Measurements from ENCODE around the gene FERMT2. TPM values are rescaled to one million over a fixed set of nuclear protein-coding genes. Genes with fewer than 3 reads are reported as not detected.

The FERMT2 gene
- total RNA-seq, 4 donors from 2014 or later, result 38.6 to 186 (median 62.7) TPM

DNA sequence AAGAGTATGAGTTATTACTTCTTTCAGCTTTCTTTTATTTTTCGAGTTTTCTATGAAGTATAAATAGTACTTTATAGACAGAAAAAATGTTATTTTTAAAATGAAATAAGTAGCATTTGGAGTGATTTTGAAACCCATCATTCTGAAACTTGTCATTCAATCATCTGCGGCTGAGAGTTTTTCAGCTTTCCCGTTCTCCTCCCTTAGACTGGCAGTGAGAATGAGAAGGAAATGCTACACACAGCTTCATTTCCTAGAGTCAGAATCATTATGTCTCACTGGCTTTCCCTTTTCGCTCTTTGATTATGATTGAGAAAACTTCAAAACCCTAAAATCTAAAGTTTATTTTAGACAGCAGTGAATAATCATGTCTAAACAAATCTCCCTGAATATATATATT lies 125.8 kb downstream of the FERMT2 start:
- Histone ChIP-seq H3K9me3 (no peaks in the 10 kb centered on the region), H3K4me3 (no peak overlapping the region), H3K36me3 (no peaks in the 10 kb centered on the region), H3K27ac (no peak overlapping the region), H3K27me3 (no peaks in the 10 kb centered on the region), H3K4me1 (peaks cover 0 to 4% (median 0%) of the 10 kb centered on the region in 4 donors)
- TF ChIP-seq POLR2AphosphoS5 (IDR thresholded peaks at IDR 0.05) (no peak), POLR2A (IDR thresholded peaks at IDR 0.05) (no peak), EP300 (IDR thresholded peaks at IDR 0.05; ENCODE audit: low read depth) (no peak)
- TF ChIP-seq, protein P1, sequence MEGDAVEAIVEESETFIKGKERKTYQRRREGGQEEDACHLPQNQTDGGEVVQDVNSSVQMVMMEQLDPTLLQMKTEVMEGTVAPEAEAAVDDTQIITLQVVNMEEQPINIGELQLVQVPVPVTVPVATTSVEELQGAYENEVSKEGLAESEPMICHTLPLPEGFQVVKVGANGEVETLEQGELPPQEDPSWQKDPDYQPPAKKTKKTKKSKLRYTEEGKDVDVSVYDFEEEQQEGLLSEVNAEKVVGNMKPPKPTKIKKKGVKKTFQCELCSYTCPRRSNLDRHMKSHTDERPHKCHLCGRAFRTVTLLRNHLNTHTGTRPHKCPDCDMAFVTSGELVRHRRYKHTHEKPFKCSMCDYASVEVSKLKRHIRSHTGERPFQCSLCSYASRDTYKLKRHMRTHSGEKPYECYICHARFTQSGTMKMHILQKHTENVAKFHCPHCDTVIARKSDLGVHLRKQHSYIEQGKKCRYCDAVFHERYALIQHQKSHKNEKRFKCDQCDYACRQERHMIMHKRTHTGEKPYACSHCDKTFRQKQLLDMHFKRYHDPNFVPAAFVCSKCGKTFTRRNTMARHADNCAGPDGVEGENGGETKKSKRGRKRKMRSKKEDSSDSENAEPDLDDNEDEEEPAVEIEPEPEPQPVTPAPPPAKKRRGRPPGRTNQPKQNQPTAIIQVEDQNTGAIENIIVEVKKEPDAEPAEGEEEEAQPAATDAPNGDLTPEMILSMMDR (IDR thresholded peaks at IDR 0.05), result no peak
- 51 to 60% methylated on average over 4 of the region's 4 CpGs for WGBS, 2 donors (ENCODE audit: low coverage in 1 of 2)
- DNase-seq, result no peak
- intact Hi-C loops (cut with DNase I; ENCODE audit: low total_unique reads) (no loop called here), in situ Hi-C loops (cut with MboI; ENCODE audit: low pct_ligation_motif_present in 1 of 4, low pct_unique_long_range_greater_than_20kb in 1 of 4, low sequenced_read_pairs in 3 of 4) (loop anchor here (10.0 to 25.0 kb wide), 4 partner anchors 130 to 237 kb away; partner anchors contain the start of gene FERMT2 (in 1 of the 4))

DNA sequence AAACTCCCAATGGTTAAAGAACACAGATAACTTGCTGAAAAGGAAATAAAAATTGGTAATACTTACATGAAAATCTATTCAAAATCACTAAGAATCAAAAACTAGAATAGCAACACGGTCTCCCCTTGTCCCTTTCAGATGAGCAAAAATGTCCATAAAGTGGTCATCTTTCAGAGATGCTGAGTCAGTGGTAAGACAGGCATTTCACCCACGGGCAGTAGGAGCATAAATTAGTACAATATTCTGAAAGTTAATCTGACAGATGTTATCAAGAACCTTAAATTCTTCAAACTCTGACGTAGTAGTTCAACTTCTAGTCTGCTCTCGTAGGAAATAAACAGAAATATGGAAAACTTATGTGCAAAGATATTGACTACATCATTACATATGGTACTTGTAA lies 126.4 kb downstream of the FERMT2 start:
- WGBS, 2 donors (ENCODE audit: low coverage in 1 of 2), result 33 to 34% methylated on average over 3 to 4 of the region's 4 CpGs
- DNase-seq, result no peak
- in situ Hi-C loops (cut with MboI; ENCODE audit: low pct_ligation_motif_present in 1 of 4, low pct_unique_long_range_greater_than_20kb in 1 of 4, low sequenced_read_pairs in 3 of 4), result loop anchor here (5.0 to 25.0 kb wide), 7 partner anchors 130 to 488 kb away; partner anchors contain the start of gene FERMT2 (in 1 of the 4)

DNA sequence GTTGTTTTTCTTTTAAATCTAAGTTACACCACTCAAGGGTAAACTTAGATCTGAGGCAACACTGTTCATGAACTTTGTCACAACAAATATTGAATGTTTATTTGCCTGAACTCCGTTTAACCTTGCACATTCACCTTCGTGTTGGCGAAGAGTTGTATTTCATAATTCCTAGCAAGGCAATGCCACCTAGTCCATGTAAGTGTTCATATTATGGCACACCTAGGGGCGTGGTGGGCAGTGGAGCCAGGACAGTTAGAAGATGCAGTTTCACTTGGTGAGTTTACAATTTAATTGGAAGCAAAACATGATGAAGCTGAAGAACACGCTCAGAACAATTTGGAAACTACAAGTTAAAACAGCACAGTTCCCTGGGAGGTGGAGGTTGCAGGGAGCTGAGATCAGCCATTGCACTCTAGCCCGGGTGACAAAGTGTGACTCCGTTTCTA lies 129.0 kb downstream of the FERMT2 start:
- DNase-seq, result no peak
- in situ Hi-C loops (cut with MboI; ENCODE audit: low pct_ligation_motif_present in 1 of 4, low pct_unique_long_range_greater_than_20kb in 1 of 4, low sequenced_read_pairs in 3 of 4), result loop anchor here (5.0 to 25.0 kb wide), 7 partner anchors 133 to 490 kb away; partner anchors contain the start of gene FERMT2 (in 1 of the 4)
- Histone ChIP-seq H3K4me1 (peaks cover 0 to 4% (median 0%) of the 10 kb centered on the region in 4 donors), H3K27me3 (no peaks in the 10 kb centered on the region), H3K4me3 (no peak overlapping the region), H3K36me3 (no peaks in the 10 kb centered on the region), H3K27ac (no peak overlapping the region), H3K9me3 (no peaks in the 10 kb centered on the region)
- TF ChIP-seq POLR2A (IDR thresholded peaks at IDR 0.05) (no peak), POLR2AphosphoS5 (IDR thresholded peaks at IDR 0.05) (no peak), EP300 (IDR thresholded peaks at IDR 0.05; ENCODE audit: low read depth) (no peak)
- TF ChIP-seq, protein P1 (IDR thresholded peaks at IDR 0.05), result no peak
- WGBS, 2 donors (ENCODE audit: low coverage in 1 of 2), result 47 to 60% methylated on average over 7 of the region's 7 CpGs
- intact Hi-C loops (cut with DNase I; ENCODE audit: low total_unique reads), result loop anchor here (2.0 to 5.0 kb wide), 2 partner anchors 141 to 235 kb away; no protein-coding TSS in a partner anchor

More for the DNA sequence above, 126.4 kb downstream of the FERMT2 start:
- Histone ChIP-seq H3K4me1 (peaks cover 0 to 4% (median 0%) of the 10 kb centered on the region in 4 donors), H3K27ac (no peak overlapping the region), H3K36me3 (no peaks in the 10 kb centered on the region), H3K4me3 (no peak overlapping the region), H3K9me3 (no peaks in the 10 kb centered on the region), H3K27me3 (no peaks in the 10 kb centered on the region)
- TF ChIP-seq POLR2A (IDR thresholded peaks at IDR 0.05) (no peak), POLR2AphosphoS5 (IDR thresholded peaks at IDR 0.05) (no peak), EP300 (IDR thresholded peaks at IDR 0.05; ENCODE audit: low read depth) (no peak)
- TF ChIP-seq, protein P1 (IDR thresholded peaks at IDR 0.05), result no peak
- intact Hi-C loops (cut with DNase I; ENCODE audit: low total_unique reads), result loop anchor here (5.0 kb wide), 1 partner anchor 233 kb away; no protein-coding TSS in a partner anchor

DNA sequence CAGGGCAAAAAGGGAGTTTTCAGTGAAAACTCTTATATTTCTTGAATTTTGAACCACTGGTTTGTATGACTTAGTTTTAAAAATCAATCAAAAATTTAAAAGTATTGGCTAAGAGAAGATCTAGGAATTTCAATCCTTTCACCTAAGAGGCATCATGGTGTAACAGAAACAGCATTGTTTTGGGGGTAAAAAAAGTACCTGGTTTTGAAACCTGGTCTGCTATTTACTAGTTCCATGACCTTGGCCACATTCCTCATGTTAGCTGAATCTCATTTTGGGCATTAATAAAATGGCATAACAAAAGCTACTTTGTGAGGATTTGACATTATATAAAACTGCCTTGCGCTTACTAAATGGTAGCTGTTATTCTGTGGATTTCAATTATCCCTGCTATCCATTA lies 142.7 kb downstream of the FERMT2 start:
- H3K27me3 ChIP-seq, result no peaks in the 10 kb centered on the region
- no peak for TF ChIP-seq EP300 (IDR thresholded peaks at IDR 0.05; ENCODE audit: low read depth)
- no peak for TF ChIP-seq POLR2AphosphoS5 (IDR thresholded peaks at IDR 0.05)
- no peak for TF ChIP-seq POLR2A (IDR thresholded peaks at IDR 0.05)
- TF ChIP-seq, protein P1 (IDR thresholded peaks at IDR 0.05), result no peak
- WGBS, 2 donors (ENCODE audit: low coverage in 1 of 2), result 82 to 100% methylated on average over 1 of the region's 1 CpG
- H3K27ac ChIP-seq, result no peak overlapping the region
- H3K4me1 ChIP-seq, result no peaks in the 10 kb centered on the region
- no peaks in the 10 kb centered on the region for H3K36me3 ChIP-seq
- intact Hi-C loops (cut with DNase I; ENCODE audit: low total_unique reads), result no loop called here
- no peaks in the 10 kb centered on the region for H3K9me3 ChIP-seq
- in situ Hi-C loops (cut with MboI; ENCODE audit: low pct_ligation_motif_present in 1 of 4, low pct_unique_long_range_greater_than_20kb in 1 of 4, low sequenced_read_pairs in 3 of 4), result loop anchor here (25.0 kb wide), 3 partner anchors 254 to 504 kb away; no protein-coding TSS in a partner anchor
- no peak for DNase-seq
- no peak overlapping the region for H3K4me3 ChIP-seq

Other genes with a start within 250 kb of the FERMT2 start
- 10 to 100 TPM in 3 of 4 donors, 1 to 10 TPM in 1; 6.8 to 87.8 (median 47.8) TPM for gene PSMC6, start 243.8 kb downstream of the FERMT2 start, total RNA-seq
- 10 to 100 TPM in 2 of 4 donors, 1 to 10 TPM in 2; 6.0 to 14.4 (median 9.1) TPM for gene STYX, start 220.9 kb downstream of the FERMT2 start, total RNA-seq
- gene GNPNAT1, start 159.4 kb downstream of the FERMT2 start, total RNA-seq, result 10 to 100 TPM in 2 of 4 donors, 1 to 10 TPM in 2; 7.5 to 17.1 (median 12.7) TPM
- gene DDHD1, start 202.3 kb upstream of the FERMT2 start, total RNA-seq, result 10 to 100 TPM in 3 of 4 donors, 1 to 10 TPM in 1; 6.4 to 20.5 (median 13.7) TPM

Measured in transverse colon (tissue), 4 donors.